GM12872 (cell line): ENCODE data around the gene NANOS2.

Source experiments
- CTCF ChIP-seq: IDR thresholded peaks from 3 replicates; pipeline ENCODE4 v1.5.1; 2011; ENCODE audit warnings: low read depth, mild to moderate bottlenecking, low read length, moderate library complexity; ENCODE audit not compliant: insufficient read depth

NANOS2 gene

GRCh38 chr19:45939792-45940514, 25.4 kb upstream of the NANOS2 start:
- no peak for TF ChIP-seq CTCF

GRCh38 chr19:45938733-45939319, 24.2 kb upstream of the NANOS2 start:
- no peak for TF ChIP-seq CTCF

GRCh38 chr19:45935267-45935666, 20.7 kb upstream of the NANOS2 start:
- no peak for TF ChIP-seq CTCF

GRCh38 chr19:45934551-45935230, 20.1 kb upstream of the NANOS2 start:
- no peak for TF ChIP-seq CTCF

- TF ChIP-seq CTCF = no peak
Observed at GRCh38 chr19:45933759-45934158, 19.2 kb upstream of the NANOS2 start.

GRCh38 chr19:45931055-45931454, 16.5 kb upstream of the NANOS2 start:
- no peak for TF ChIP-seq CTCF

GRCh38 chr19:45929247-45929646, 14.7 kb upstream of the NANOS2 start:
- no peak for TF ChIP-seq CTCF
